Smooth muscle cell (in vitro differentiated cells): ENCODE results near the gene DLG4. TPM values are rescaled to one million over a fixed set of nuclear protein-coding genes. Genes with fewer than 3 reads are reported as not detected.
A peak's percentile ranks its signal among the peaks of the same experiment; 100 is the strongest.

Experiments
- DNase-seq: peaks from one replicate; lab custom pipeline; 2025; ENCODE audit not compliant: unreplicated experiment; lab: John Stamatoyannopoulos, UW
- H2AFZ ChIP-seq: fragments of 200-600 bp; sonication (generic); 2 replicates; pipeline ENCODE4 v1.6.0; 2016; ENCODE audit warnings: antibody characterized with exemption, low read depth, mild to moderate bottlenecking
- H3F3A ChIP-seq: fragments of 200-600 bp; sonication (generic); 2 replicates; pipeline ENCODE4 v1.6.0; 2017; ENCODE audit warnings: antibody characterized with exemption, low read depth
- H3K27ac ChIP-seq: fragments of 200-600 bp; sonication (generic); 2 replicates; pipeline ENCODE4 v1.5.1; 2016; ENCODE audit warnings: low read depth, mild to moderate bottlenecking
- H3K27me3 ChIP-seq: fragments of 200-600 bp; sonication (generic); 2 replicates; pipeline ENCODE4 v1.6.1; 2016; ENCODE audit warnings: low read depth, mild to moderate bottlenecking
- H3K36me3 ChIP-seq: fragments of 200-600 bp; sonication (generic); 2 replicates; pipeline ENCODE4 v1.5.1; 2016; ENCODE audit warnings: low read depth
- H3K4me1 ChIP-seq: fragments of 200-600 bp; sonication (generic); 2 replicates; pipeline ENCODE4 v1.5.1; 2016; ENCODE audit warnings: low read depth
- H3K4me2 ChIP-seq: fragments of 200-600 bp; sonication (generic); 2 replicates; pipeline ENCODE4 v1.6.0; 2016; ENCODE audit warnings: mild to moderate bottlenecking
- H3K4me3 ChIP-seq: fragments of 200-600 bp; sonication (generic); 2 replicates; pipeline ENCODE4 v1.5.1; 2016; ENCODE audit warnings: mild to moderate bottlenecking
- H3K79me2 ChIP-seq: fragments of 200-600 bp; sonication (generic); 2 replicates; pipeline ENCODE4 v1.6.0; 2016; ENCODE audit warnings: low read depth, mild to moderate bottlenecking
- H3K9ac ChIP-seq: fragments of 200-600 bp; sonication (generic); 2 replicates; pipeline ENCODE4 v1.6.0; 2016; ENCODE audit warnings: low read depth
- H3K9me3 ChIP-seq: fragments of 200-600 bp; sonication (generic); replicated peaks from 2 replicates; pipeline ENCODE4 v1.5.1; 2016; ENCODE audit warnings: low read depth
- H4K20me1 ChIP-seq: fragments of 200-600 bp; sonication (generic); 2 replicates; pipeline ENCODE4 v1.6.0; 2016; ENCODE audit warnings: low read depth
- CTCF ChIP-seq: fragments of 200-600 bp; sonication (generic); IDR thresholded peaks from 2 replicates; pipeline ENCODE4 v1.5.1; 2017; ENCODE audit warnings: borderline replicate concordance, mild to moderate bottlenecking, antibody characterized with exemption; ENCODE audit not compliant: insufficient read depth, poor library complexity, severe bottlenecking
- WGBS: methylation state at CpG from one replicate; pipeline ENCODE4 v1.1.7; 2016; ENCODE audit warnings: low lambda C conversion rate; 5-methylcytosine and 5-hydroxymethylcytosine counted together
- polyA plus RNA-seq: library from polyadenylated mRNA; unstranded; fragments of >200 nt; fragmentation: Nextera tagmentation; extraction: Ambion mirVana; gene quantifications from 2 replicates; pipeline ENCODE4 v1.2.1, GENCODE V29; 2016
- total RNA-seq: library from RNA; depleted of rRNA; stranded (reverse); fragments of >200 nt; gene quantifications from 2 replicates; pipeline ENCODE4 v1.2.3, GENCODE V29; 2014

DLG4 gene
- total and polyA plus RNA-seq, 2 experiments from 2014 or later = 2.3 to 9.4 TPM

- Histone ChIP-seq H3K4me3 (peak overlapping the region; percentile 100), H3K79me2 (peaks cover 40% of the 10 kb centered on the region), H3K9me3 (no peaks in the 10 kb centered on the region), H2AFZ (no peak overlapping the region), H3K27me3 (no peaks in the 10 kb centered on the region), H3K27ac (peak overlapping the region; percentile 99), H3K4me2 (peak overlapping the region; percentile 91), H3F3A (no peaks in the 10 kb centered on the region), H3K36me3 (no peaks in the 10 kb centered on the region), H3K9ac (peak overlapping the region; percentile 97), H4K20me1 (peaks cover 8% of the 10 kb centered on the region), H3K4me1 (peaks cover 18% of the 10 kb centered on the region)
- WGBS = 87% methylated on average over 5 of the region's 5 CpGs
- TF ChIP-seq CTCF = no peak
- DNase-seq = no peak
Measured at GRCh38 chr17:7253082-7253481, 33.4 kb upstream of the DLG4 start.

GRCh38 chr17:7252176-7253043 lies 32.8 kb upstream of the DLG4 start, which contains the start of gene ELP5:
Gene ELP5, plus strand, starts transcription at chr17:7252215. Its CDS starts 336 bp downstream, at chr17:7252551.
- 3% methylated on average over 49 of the region's 55 CpGs for WGBS
- DNase-seq = peak; percentile 95
- Histone ChIP-seq H3K4me2 (peak within 1 kb of the TSS; percentile 91), H3K79me2 (peaks cover 47% of the 10 kb centered on the region), H3K4me3 (peak within 1 kb of the TSS; percentile 100), H4K20me1 (peaks cover 8% of the 10 kb centered on the region), H3K27me3 (no peaks in the 10 kb centered on the region), H3K9ac (peak within 1 kb of the TSS; percentile 97), H3K9me3 (no peaks in the 10 kb centered on the region), H3K36me3 (no peaks in the 10 kb centered on the region), H3K4me1 (peaks cover 18% of the 10 kb centered on the region), H3K27ac (peak within 1 kb of the TSS; percentile 99), H2AFZ (peak within 1 kb of the TSS; percentile 73), H3F3A (no peaks in the 10 kb centered on the region)
- TF ChIP-seq CTCF = no peak

GRCh38 chr17:7251661-7252175 lies 32.1 kb upstream of the DLG4 start, which contains the start of gene CTDNEP1:
Gene CTDNEP1, minus strand, starts transcription at chr17:7251734. Its CDS starts 438 bp downstream, at chr17:7251296.
- Histone ChIP-seq H3K27me3 (no peaks in the 10 kb centered on the region), H3K4me3 (peak within 1 kb of the TSS; percentile 100), H3K36me3 (no peaks in the 10 kb centered on the region), H4K20me1 (peaks cover 8% of the 10 kb centered on the region), H3K9me3 (no peaks in the 10 kb centered on the region), H3K79me2 (peaks cover 54% of the 10 kb centered on the region), H3K4me2 (peak within 1 kb of the TSS; percentile 91), H3K27ac (peak within 1 kb of the TSS; percentile 99), H3K9ac (peak within 1 kb of the TSS; percentile 97), H3F3A (no peaks in the 10 kb centered on the region), H2AFZ (peak within 1 kb of the TSS; percentile 73), H3K4me1 (peaks cover 18% of the 10 kb centered on the region)
- peak; percentile 98 for DNase-seq
- WGBS = 0% methylated on average over 17 of the region's 41 CpGs
- TF ChIP-seq CTCF = no peak
